Measurements from ENCODE around the gene SLC38A8.
A peak's percentile ranks its signal among the peaks of the same experiment; 100 is the strongest.

Gene SLC38A8

GRCh38 chr16:84049403-84050060 is 6.9 kb upstream of the SLC38A8 start:
- DNase-seq: peak in 2 of 58 donors; percentile 16 to 19

- DNase-seq: no peak
These were observed 6.3 kb upstream of the SLC38A8 start for GRCh38 chr16:84048871-84049270.

GRCh38 chr16:84048270-84048669 is 5.7 kb upstream of the SLC38A8 start:
- no peak for DNase-seq

- no peak for DNase-seq
These were observed 5.0 kb upstream of the SLC38A8 start for GRCh38 chr16:84047626-84048025.

- DNase-seq: no peak
These were observed 4.6 kb upstream of the SLC38A8 start for GRCh38 chr16:84047206-84047605.

GRCh38 chr16:84045818-84046470 is 3.3 kb upstream of the SLC38A8 start:
- no peak for DNase-seq

GRCh38 chr16:84045001-84045817 is 2.6 kb upstream of the SLC38A8 start:
- DNase-seq: no peak

- no peak for DNase-seq
These were observed 1.5 kb upstream of the SLC38A8 start for GRCh38 chr16:84044118-84044488.

GRCh38 chr16:84043486-84044117 is 1.0 kb upstream of the SLC38A8 start:
- DNase-seq: no peak

- DNase-seq: no peak
These were observed 387 bp upstream of the SLC38A8 start for GRCh38 chr16:84042879-84043485.

- DNase-seq: no peak
These were observed 714 bp downstream of the SLC38A8 start for GRCh38 chr16:84041881-84042280.

- DNase-seq: peak in 18 of 58 donors; percentile 3 to 34 (median 14)
These were observed 1.5 kb downstream of the SLC38A8 start for GRCh38 chr16:84040823-84041820.

- no peak for DNase-seq
These were observed 2.3 kb downstream of the SLC38A8 start for GRCh38 chr16:84040226-84040822.

- DNase-seq: no peak
These were observed 2.9 kb downstream of the SLC38A8 start for GRCh38 chr16:84039696-84040095.

- no peak for DNase-seq
These were observed 4.1 kb downstream of the SLC38A8 start for GRCh38 chr16:84038469-84038868.

GRCh38 chr16:84036982-84037425 is 5.6 kb downstream of the SLC38A8 start:
- no peak for DNase-seq

GRCh38 chr16:84036131-84036530 is 6.5 kb downstream of the SLC38A8 start:
- DNase-seq: no peak

GRCh38 chr16:84034516-84034915 is 8.1 kb downstream of the SLC38A8 start:
- no peak for DNase-seq
